IMR-90 (cell line): ENCODE results near the gene DIP2C. TPM values are rescaled to one million over a fixed set of nuclear protein-coding genes. Genes with fewer than 3 reads are reported as not detected.

Experiments used
- ATAC-seq: fragments of 200-7000 bp; cut with Tn5 transposase; 2 replicates; pipeline ENCODE4 v1.9.1; 2020; ENCODE audit warnings: low read depth, mild to moderate bottlenecking, moderate library complexity
- BruUV-seq: library from RNA; stranded (reverse); fragments of 400-500 nt; replicated peaks from 2 replicates; lab custom pipeline; 2021; lab: Mats Ljungman, UMichigan
- CTCF ChIA-PET: fragments of 300-600 bp; formaldehyde crosslinking; extraction: SDS; loops from one replicate; lab custom pipeline; 2021; ENCODE audit warnings: antibody characterized with exemption; lab: Yijun Ruan, JAX
- POLR2A ChIA-PET: fragments of 300-600 bp; sonication (Branson Sonifier 250); formaldehyde crosslinking; loops from one replicate; lab custom pipeline; 2022; ENCODE audit warnings: antibody characterized with exemption; ENCODE audit not compliant: unreplicated experiment; lab: Charles Lee
- DNase-seq: peaks from one replicate; pipeline ENCODE4 v3.0.0; 2013
- H2AFZ ChIP-seq: replicated peaks from 2 replicates; pipeline ENCODE3; 2013; ENCODE audit warnings: low read length, mild to moderate bottlenecking; ENCODE audit not compliant: poor library complexity
- H2AK5ac ChIP-seq: 2 replicates; pipeline ENCODE4 v1.6.1; 2013; ENCODE audit warnings: low read depth, low read length, inconsistent platforms
- H2AK9ac ChIP-seq: replicated peaks from 2 replicates; pipeline ENCODE3; 2013; ENCODE audit warnings: mild to moderate bottlenecking, low read depth, low read length, moderate library complexity; ENCODE audit not compliant: poor library complexity
- H2BK120ac ChIP-seq: 2 replicates; pipeline ENCODE4 v1.6.1; 2013; ENCODE audit warnings: low read depth, low read length, inconsistent platforms
- H2BK15ac ChIP-seq: 3 replicates; pipeline ENCODE4 v1.6.1; 2013; ENCODE audit warnings: low read depth, low read length, inconsistent platforms
- H2BK20ac ChIP-seq: 2 replicates; pipeline ENCODE4 v1.6.1; 2013; ENCODE audit warnings: low read depth, mild to moderate bottlenecking, inconsistent platforms, low read length, moderate library complexity
- H2BK5ac ChIP-seq: 2 replicates; pipeline ENCODE4 v1.6.1; 2013; ENCODE audit warnings: mild to moderate bottlenecking, low read depth, low read length, inconsistent platforms; ENCODE audit not compliant: poor library complexity, severe bottlenecking
- H3K14ac ChIP-seq: replicated peaks from 2 replicates; pipeline ENCODE4 v1.6.1; 2013; ENCODE audit warnings: low read depth, low read length, inconsistent platforms
- H3K18ac ChIP-seq: 2 replicates; pipeline ENCODE4 v1.6.1; 2013; ENCODE audit warnings: low read depth, low read length, control low read depth
- H3K23ac ChIP-seq: 2 replicates; pipeline ENCODE4 v1.6.1; 2013; ENCODE audit warnings: low read depth, low read length, inconsistent platforms
- H3K27ac ChIP-seq: 2 replicates; pipeline ENCODE4 v1.5.1; 2013; ENCODE audit warnings: mild to moderate bottlenecking, control low read depth, low read length; ENCODE audit not compliant: insufficient read depth
- H3K27me3 ChIP-seq: 2 replicates; pipeline ENCODE4 v1.6.1; 2013; ENCODE audit warnings: low read length; ENCODE audit not compliant: control insufficient read depth, insufficient read depth
- H3K36me3 ChIP-seq: 2 replicates; pipeline ENCODE4 v1.6.1; 2013; ENCODE audit warnings: low read length, mixed read lengths; ENCODE audit not compliant: control insufficient read depth, insufficient read depth
- H3K4ac ChIP-seq: 2 replicates; pipeline ENCODE4 v1.6.1; 2013; ENCODE audit warnings: low read depth, low read length, inconsistent platforms
- H3K4me1 ChIP-seq: 2 replicates; pipeline ENCODE4 v1.6.1; 2013; ENCODE audit warnings: low read length, mixed read lengths; ENCODE audit not compliant: control insufficient read depth, insufficient read depth
- H3K4me2 ChIP-seq: 2 replicates; pipeline ENCODE4 v1.6.1; 2013; ENCODE audit warnings: low read depth, mild to moderate bottlenecking, control low read depth, low read length, moderate library complexity
- H3K4me3 ChIP-seq: 2 replicates; pipeline ENCODE4 v1.5.1; 2013; ENCODE audit warnings: low read depth, mild to moderate bottlenecking, control low read depth, low read length, moderate library complexity; ENCODE audit not compliant: insufficient read depth
- H3K56ac ChIP-seq: 2 replicates; pipeline ENCODE4 v1.6.1; 2013; ENCODE audit warnings: low read length, inconsistent platforms; ENCODE audit not compliant: insufficient read depth; ENCODE audit errors: extremely low read depth
- H3K79me1 ChIP-seq, 2 experiments: 2 replicates each; pipeline ENCODE4 v1.6.1; 2013; ENCODE audit warnings: low read length in 2 of 2, inconsistent platforms in 1 of 2, low read depth in 1 of 2
- H3K9ac ChIP-seq: 2 replicates; pipeline ENCODE4 v1.6.1; 2013; ENCODE audit warnings: low read depth, low read length, control low read depth
- H3K9me1 ChIP-seq: 2 replicates; pipeline ENCODE4 v1.6.1; 2013; ENCODE audit warnings: low read length, inconsistent platforms; ENCODE audit not compliant: insufficient read depth
- H3K9me3 ChIP-seq: 2 replicates; pipeline ENCODE4 v1.6.1; 2013; ENCODE audit warnings: low read length; ENCODE audit not compliant: control insufficient read depth, insufficient read depth
- H4K20me1 ChIP-seq: 2 replicates; pipeline ENCODE4 v1.6.1; 2013; ENCODE audit warnings: low read length, inconsistent platforms; ENCODE audit not compliant: insufficient read depth
- H4K5ac ChIP-seq: 2 replicates; pipeline ENCODE4 v1.6.1; 2013; ENCODE audit warnings: mild to moderate bottlenecking, low read depth, low read length, control low read depth
- H4K8ac ChIP-seq, 2 experiments: 2 replicates each; pipeline ENCODE4 v1.6.1; 2013; ENCODE audit warnings: low read depth in 2 of 2, low read length in 2 of 2, control low read depth in 1 of 2, inconsistent platforms in 1 of 2
- H4K91ac ChIP-seq: 2 replicates; pipeline ENCODE4 v1.6.1; 2013; ENCODE audit warnings: low read depth, low read length, inconsistent platforms; ENCODE audit not compliant: insufficient read depth
- RAD21 ChIP-seq: IDR thresholded peaks from 2 replicates; pipeline ENCODE4 v1.6.1; 2012; ENCODE audit warnings: low read length, improper control_type of control experiment
- WGBS, 2 experiments: methylation state at CpG; one replicate each; pipeline versions ENCODE4 v1.1.5 to v1.1.7; 2013; ENCODE audit warnings: missing lambda C conversion rate in 2 of 2; ENCODE audit not compliant: insufficient read length in 1 of 2; ENCODE audit errors: extremely low coverage in 2 of 2; 5-methylcytosine and 5-hydroxymethylcytosine counted together
- dilution Hi-C: fragments of 300-500 bp; cut with HindIII; formaldehyde crosslinking; loops from one replicate; pipeline ENCODE4 v1.14.3; 2018; ENCODE audit warnings: low sequenced_read_pairs; ENCODE audit not compliant: unreplicated experiment
- in situ Hi-C: fragments of 300-500 bp; cut with MboI; formaldehyde crosslinking; loops from 3 replicates; pipeline ENCODE4 v1.14.3; 2019; ENCODE audit warnings: low sequenced_read_pairs, inconsistent platforms, mixed read lengths
- intact Hi-C: fragments of 100-400 bp; cut with micrococcal nuclease; formaldehyde crosslinking; loops from 2 replicates; pipeline ENCODE4 v1.10.0; 2022
- polyA plus RNA-seq, 3 experiments: library from polyadenylated mRNA; depleted of rRNA; stranded (reverse); fragments of >200 nt; gene quantifications; 2 replicates each; pipeline ENCODE4 v1.2.3, GENCODE V29; 2012; ENCODE audit warnings: low replicate concordance in 1 of 3
- total RNA-seq: library from RNA; depleted of rRNA; stranded (reverse); fragments of >200 nt; gene quantifications from 2 replicates; pipeline ENCODE4 v1.2.3, GENCODE V29; 2012
- TF ChIP-seq, protein P1 (sequence below): fragments of 150-350 bp; IDR thresholded peaks from 2 replicates; pipeline ENCODE4 v1.6.1; 2016; ENCODE audit warnings: low read depth, mild to moderate bottlenecking, low read length, moderate library complexity, borderline replicate concordance

DIP2C gene
- total and polyA plus RNA-seq, 2 of the 4 experiments (the other 2 are of a cell fraction), result 8.6 to 17.3 TPM

DNA sequence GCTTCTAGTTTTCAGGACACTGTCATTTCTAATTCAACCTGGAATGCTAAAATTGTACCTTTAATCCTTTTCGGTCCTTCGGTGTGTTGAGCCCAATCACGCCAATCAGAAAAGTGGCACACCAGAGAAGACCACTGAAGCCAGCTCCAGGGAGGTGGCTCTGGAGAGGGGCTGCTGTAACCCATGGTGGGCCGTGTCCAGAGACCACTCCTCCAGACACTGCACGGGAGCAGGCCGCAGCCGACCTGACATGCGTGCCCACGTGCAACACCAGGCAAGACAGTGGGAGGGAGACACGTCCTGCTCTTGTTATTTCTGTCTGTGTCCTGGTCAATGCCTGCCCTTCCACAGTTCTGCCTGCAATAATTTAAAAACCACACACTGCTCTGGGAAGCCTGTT is 308.1 kb downstream of the DIP2C start:
- CTCF ChIA-PET, result no interaction called here
- in situ Hi-C loops, result no loop called here
- no peak for DNase-seq

More for the DNA sequence above, 308.1 kb downstream of the DIP2C start:
- no peak for ATAC-seq
- WGBS, 2 experiments, result 98% methylated on average over 8 of the region's 10 CpGs; no CpG with 5 or more reads in 1 of the 2 experiments
- H4K20me1 ChIP-seq, result peaks cover 11% of the 10 kb centered on the region; the same call in 1 of the 2 replicates
- no peak overlapping the region for H4K91ac ChIP-seq
- POLR2A ChIA-PET, result no interaction called here
- H3K4me1 ChIP-seq, result no peaks in the 10 kb centered on the region
- H2BK20ac ChIP-seq, result no peak overlapping the region
- H3K4ac ChIP-seq, result no peak overlapping the region
- H3K4me3 ChIP-seq, result no peak overlapping the region
- no peak overlapping the region for H3K56ac ChIP-seq
- H3K79me1 ChIP-seq, result peaks cover 8 to 9% of the 10 kb centered on the region in 2 experiments
- H3K36me3 ChIP-seq, result peaks cover 59% of the 10 kb centered on the region
- H3K4me2 ChIP-seq, result no peak overlapping the region
- 0 out of 2 replicates have a peak, but pooled peaks cover 2% of the 10 kb centered on the region for H3K9me3 ChIP-seq
- H2AFZ ChIP-seq, result no peak overlapping the region
- H2BK5ac ChIP-seq, result no peak overlapping the region
- no peak overlapping the region for H2AK5ac ChIP-seq
- intact Hi-C loops, result no loop called here
- no peak overlapping the region for H2AK9ac ChIP-seq
- no peak overlapping the region for H2BK120ac ChIP-seq
- dilution Hi-C loops, result no loop called here
- no peak overlapping the region for H3K18ac ChIP-seq
- BruUV-seq, result no TSS peak
- no peak for TF ChIP-seq RAD21
- TF ChIP-seq, protein P1, sequence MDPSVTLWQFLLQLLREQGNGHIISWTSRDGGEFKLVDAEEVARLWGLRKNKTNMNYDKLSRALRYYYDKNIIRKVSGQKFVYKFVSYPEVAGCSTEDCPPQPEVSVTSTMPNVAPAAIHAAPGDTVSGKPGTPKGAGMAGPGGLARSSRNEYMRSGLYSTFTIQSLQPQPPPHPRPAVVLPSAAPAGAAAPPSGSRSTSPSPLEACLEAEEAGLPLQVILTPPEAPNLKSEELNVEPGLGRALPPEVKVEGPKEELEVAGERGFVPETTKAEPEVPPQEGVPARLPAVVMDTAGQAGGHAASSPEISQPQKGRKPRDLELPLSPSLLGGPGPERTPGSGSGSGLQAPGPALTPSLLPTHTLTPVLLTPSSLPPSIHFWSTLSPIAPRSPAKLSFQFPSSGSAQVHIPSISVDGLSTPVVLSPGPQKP, result no peak
- H3K27ac ChIP-seq, result no peak overlapping the region
- no peaks in the 10 kb centered on the region for H3K27me3 ChIP-seq
- H3K14ac ChIP-seq, result no peak overlapping the region
- H2BK15ac ChIP-seq, result no peak overlapping the region
- no peak overlapping the region for H3K23ac ChIP-seq
- H3K9me1 ChIP-seq, result peaks cover 17% of the 10 kb centered on the region
- H4K8ac ChIP-seq, result no peak overlapping the region
- H4K5ac ChIP-seq, result no peak overlapping the region
- H3K9ac ChIP-seq, result no peak overlapping the region
